Neural progenitor cell (in vitro differentiated cells): ENCODE data around the gene TMEM94.

Experiments
- CTCF ChIP-seq: fragments of 200-600 bp; sonication (generic); IDR thresholded peaks from 2 replicates; pipeline ENCODE4 v1.5.1; 2017; ENCODE audit warnings: antibody characterized with exemption, mild to moderate bottlenecking
- EZH2phosphoT487 ChIP-seq: fragments of 200-600 bp; sonication (generic); IDR thresholded peaks from 2 replicates; pipeline ENCODE4 v1.6.1; 2017; ENCODE audit warnings: antibody characterized with exemption

DNA sequence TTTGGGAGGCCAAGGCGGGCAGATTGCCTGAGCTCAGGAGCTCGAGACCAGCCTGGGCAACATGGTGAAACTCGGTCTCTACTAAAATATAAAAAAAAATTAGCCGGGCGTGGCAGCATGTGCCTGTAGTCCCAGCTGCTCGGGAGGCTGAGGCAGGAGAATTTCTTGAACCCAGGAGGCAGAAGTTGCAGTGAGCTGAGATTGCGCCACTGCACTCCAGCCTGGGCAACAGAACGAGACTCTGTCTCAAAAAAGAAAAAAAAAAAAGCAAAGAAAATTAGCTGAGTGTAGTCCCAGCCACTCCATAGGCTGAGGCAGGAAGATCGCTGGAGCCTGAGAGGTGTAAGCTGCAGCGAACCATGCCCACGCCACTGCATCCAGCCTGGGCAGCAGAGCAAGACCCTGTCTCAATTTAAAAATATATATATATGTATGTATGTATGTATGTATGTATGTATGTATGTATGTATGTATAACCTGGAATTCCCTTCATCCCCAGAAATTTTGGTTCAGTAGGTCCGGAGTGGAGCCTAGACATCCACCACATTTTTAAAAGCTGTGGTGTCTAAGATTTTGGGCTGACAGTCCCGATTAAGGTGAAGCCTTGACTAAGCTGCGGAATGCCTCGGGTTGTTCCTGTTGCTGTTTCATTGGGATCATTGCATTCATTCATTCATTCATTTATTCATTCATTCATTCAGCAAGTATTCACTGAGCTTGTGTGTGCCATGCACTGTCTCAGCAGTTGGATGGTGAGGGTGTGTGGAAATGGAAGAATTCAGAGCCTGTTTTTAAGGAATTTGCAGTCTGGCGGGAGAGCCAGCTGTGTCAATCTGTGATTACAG is 25.9 kb downstream of the TMEM94 start:
- no peak for TF ChIP-seq CTCF
- TF ChIP-seq EZH2phosphoT487: no peak
